RCC 7860 (cell line): ENCODE measurements around the gene TXNDC16.

Source experiments
- DNase-seq: peaks from one replicate; pipeline ENCODE4 v3.0.0-alpha.2; 2015; ENCODE audit warnings: low spot score
- FAIRE-seq: peaks from 2 replicates; lab custom pipeline; 2012; peaks lifted over from hg19 to GRCh38; lab: Jason Lieb, UNC

TXNDC16 gene

DNA sequence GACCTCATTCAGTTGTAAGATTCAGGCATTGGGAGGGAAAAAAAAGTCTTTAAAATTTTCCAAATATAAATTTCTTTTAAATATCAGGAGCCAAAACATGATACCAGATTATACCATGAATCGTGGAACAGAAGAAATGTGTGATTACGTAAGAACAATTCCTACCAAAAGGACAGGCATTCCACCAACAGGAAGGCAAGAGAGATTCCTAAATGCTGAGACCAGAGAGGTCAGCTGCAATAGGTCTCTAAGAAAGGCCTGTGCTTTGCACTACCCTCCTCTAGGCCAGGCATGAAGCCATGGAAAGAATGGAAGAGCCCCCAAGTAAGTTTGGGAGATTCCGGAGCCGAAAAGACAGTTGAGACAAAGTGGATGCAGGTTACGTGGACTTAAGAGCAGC, 154.5 kb downstream of the TXNDC16 start:
- no peak for FAIRE-seq

DNA sequence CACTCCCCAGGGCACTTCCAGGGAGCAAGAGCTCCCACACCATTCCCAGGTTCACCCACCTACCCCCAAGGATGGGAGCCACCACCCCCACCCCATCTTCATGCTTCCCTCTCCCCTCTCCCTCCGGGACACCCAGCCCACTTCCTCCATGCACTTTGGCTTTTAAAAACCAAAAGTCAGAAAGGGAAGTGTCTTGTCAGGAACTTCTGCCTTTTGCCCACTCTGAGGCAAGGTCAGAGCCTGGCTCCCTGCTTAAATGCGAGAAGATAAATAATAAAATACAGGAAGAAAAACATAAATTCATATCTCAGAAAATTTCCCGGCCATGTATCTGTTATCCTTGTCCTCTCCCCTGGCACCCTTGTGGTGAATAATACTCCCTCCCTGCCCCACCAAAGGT, 156.6 kb downstream of the TXNDC16 start:
- FAIRE-seq (no peak), DNase-seq (no peak)

More for the DNA sequence above, 154.5 kb downstream of the TXNDC16 start:
- no peak for DNase-seq

DNA sequence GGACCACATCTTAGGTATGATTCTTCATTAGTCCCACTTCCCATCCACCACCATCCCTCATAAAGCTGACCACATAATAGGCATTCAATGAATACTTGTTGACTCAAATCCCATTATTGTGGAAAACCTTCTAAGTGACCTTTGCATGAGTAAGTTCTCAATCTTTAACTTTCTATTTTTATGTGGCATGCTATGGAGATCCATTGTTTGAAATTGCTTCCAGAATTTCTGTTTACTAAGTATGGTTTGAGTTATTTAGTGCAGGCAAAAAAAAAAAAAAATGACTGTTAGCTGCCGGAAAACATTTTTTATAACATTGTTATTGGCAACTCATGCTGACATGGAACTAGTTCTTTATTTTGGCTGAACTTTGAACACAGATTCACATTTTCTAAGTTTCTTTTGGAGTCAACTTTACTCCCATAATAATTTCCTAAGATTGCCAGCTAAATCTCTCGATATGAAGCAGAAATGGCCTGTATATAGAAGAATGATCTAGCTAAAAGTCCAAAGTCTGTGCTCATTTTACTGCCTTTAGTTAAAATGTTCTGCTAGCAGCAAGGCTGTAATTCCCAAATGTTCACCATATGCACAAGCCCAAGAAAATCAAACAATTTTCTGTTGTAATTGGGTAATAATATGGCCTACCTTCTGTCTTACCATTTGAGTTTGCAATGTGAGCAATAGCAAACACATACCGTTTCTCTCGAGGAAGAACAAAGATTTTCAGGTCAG, 160.3 kb downstream of the TXNDC16 start:
- peak; percentile 58 for DNase-seq
- FAIRE-seq = peak; percentile 81
